Stimulated activated CD8-positive, alpha-beta memory T cell treated with anti-CD3 and anti-CD28 coated beads, Interleukin-7, amount 100 ng/mL, for 48 hours (primary cell): ENCODE data around the gene GAGE12F.
"Not testable (repeated sequence)": the region's sequence is repeated elsewhere in the genome, so short reads cannot be mapped to it uniquely, and the experiment has no call there.

Experiments
- DNase-seq, 2 donors: peaks; one replicate each; pipeline ENCODE4 v3.0.0-alpha.2; 2020; ENCODE audit warnings: low read depth in 1 of 2; ENCODE audit errors: extremely low read depth in 1 of 2

The GAGE12F gene

GRCh38 chrX:49560542-49560941 lies at the start of gene GAGE12F:
GAGE12F (plus strand) TSS chrX:49560842; CDS start chrX:49561997, 1,155 bp downstream.
- DNase-seq: not testable (repeated sequence)

GRCh38 chrX:49531877-49532276 lies 28.8 kb upstream of the GAGE12F start, which contains the start of gene GAGE12C:
GAGE12C (plus strand) TSS chrX:49532177; CDS start chrX:49533332, 1,155 bp downstream.
- DNase-seq: not testable (repeated sequence)

GRCh38 chrX:49541433-49541832 lies 19.2 kb upstream of the GAGE12F start, which contains the start of gene GAGE12D:
GAGE12D (plus strand) TSS chrX:49541733; CDS start chrX:49542888, 1,155 bp downstream.
- DNase-seq: not testable (repeated sequence)

GRCh38 chrX:49550989-49551388 lies 9.7 kb upstream of the GAGE12F start, which contains the start of gene GAGE12E:
GAGE12E (plus strand) TSS chrX:49551289; CDS start chrX:49552444, 1,155 bp downstream.
- DNase-seq: not testable (repeated sequence)

- not testable (repeated sequence) for DNase-seq
These were observed 8.1 kb downstream of the GAGE12F start for GRCh38 chrX:49568728-49569127.

GRCh38 chrX:49569152-49569551 lies 8.5 kb downstream of the GAGE12F start:
- DNase-seq: not testable (repeated sequence)

GRCh38 chrX:49570100-49570499 lies 9.5 kb downstream of the GAGE12F start, which contains the start of gene GAGE12G:
GAGE12G (plus strand) TSS chrX:49570400; CDS start chrX:49571555, 1,155 bp downstream.
- DNase-seq: not testable (repeated sequence)

GRCh38 chrX:49579649-49580048 lies 19.0 kb downstream of the GAGE12F start, which contains the start of gene GAGE12H:
GAGE12H (plus strand) TSS chrX:49579949; CDS start chrX:49581104, 1,155 bp downstream.
- not testable (repeated sequence) for DNase-seq

GRCh38 chrX:49589196-49589595 lies 28.6 kb downstream of the GAGE12F start, which contains the start of gene GAGE2A:
GAGE2A (plus strand) TSS chrX:49589496; CDS start chrX:49590651, 1,155 bp downstream.
- DNase-seq: not testable (repeated sequence)

GRCh38 chrX:49589769-49590478 lies 29.3 kb downstream of the GAGE12F start:
- not testable (repeated sequence) for DNase-seq

- DNase-seq: not testable (repeated sequence)
These were observed 29.8 kb downstream of the GAGE12F start for GRCh38 chrX:49590488-49590887.

GRCh38 chrX:49598720-49599119 lies 38.1 kb downstream of the GAGE12F start, which contains the start of gene GAGE1:
GAGE1 (plus strand) TSS chrX:49599020; CDS start chrX:49600175, 1,155 bp downstream.
- DNase-seq: not testable (repeated sequence)

- no peak for DNase-seq
These were observed 50.2 kb downstream of the GAGE12F start for GRCh38 chrX:49610718-49611310.
